Fibroblast of lung (primary cell): ENCODE data around the gene FAM131B. TPM values are rescaled to one million over a fixed set of nuclear protein-coding genes. Genes with fewer than 3 reads are reported as not detected.
A peak's percentile ranks its signal among the peaks of the same experiment; 100 is the strongest.

Source experiments
- DNase-seq, 2 donors: peaks; one replicate each; pipeline versions ENCODE4 v3.0.0 to v3.0.0-alpha.2; 2010; ENCODE audit warnings: low read depth in 2 of 2
- H2AFZ ChIP-seq: 2 replicates; pipeline ENCODE4 v1.5.1; 2012; ENCODE audit warnings: low read length, control low read depth, inconsistent platforms
- H3K27ac ChIP-seq: 2 replicates; pipeline ENCODE4 v1.5.1; 2011; ENCODE audit warnings: low read length, control low read depth; ENCODE audit not compliant: insufficient read depth
- H3K27me3 ChIP-seq: 2 replicates; pipeline ENCODE4 v1.5.1; 2011; ENCODE audit warnings: mild to moderate bottlenecking, low read length; ENCODE audit not compliant: control insufficient read depth, insufficient read depth
- H3K36me3 ChIP-seq: 2 replicates; pipeline ENCODE4 v1.5.1; 2011; ENCODE audit warnings: low read length; ENCODE audit not compliant: control insufficient read depth, insufficient read depth
- H3K4me1 ChIP-seq: 2 replicates; pipeline ENCODE4 v1.5.1; 2011; ENCODE audit warnings: low read length; ENCODE audit not compliant: control insufficient read depth, insufficient read depth; ENCODE audit errors: extremely low read depth
- H3K4me2 ChIP-seq: 2 replicates; pipeline ENCODE4 v1.5.1; 2011; ENCODE audit warnings: low read length, control low read depth; ENCODE audit not compliant: insufficient read depth; ENCODE audit errors: extremely low read depth
- H3K4me3 ChIP-seq, 4 experiments: fragments of 200-600 bp in 1 of 4; sonication (generic) in 1 of 4; replicated peaks in 1 of 4; 2 replicates each; pipeline ENCODE4 v1.5.1; 2011 to 2016; ENCODE audit warnings: low read length in 4 of 4, low read depth in 3 of 4, mild to moderate bottlenecking in 3 of 4, control low read depth in 2 of 4, inconsistent platforms in 1 of 4, mixed read lengths in 1 of 4; ENCODE audit not compliant: insufficient read depth in 1 of 4; ENCODE audit errors: control extremely low read depth in 1 of 4
- H3K79me2 ChIP-seq: 2 replicates; pipeline ENCODE4 v1.5.1; 2012; ENCODE audit warnings: mild to moderate bottlenecking, low read length, inconsistent platforms; ENCODE audit not compliant: control insufficient read depth, insufficient read depth
- H3K9ac ChIP-seq: 2 replicates; pipeline ENCODE4 v1.5.1; 2011; ENCODE audit warnings: mild to moderate bottlenecking, low read length, control low read depth; ENCODE audit not compliant: insufficient read depth
- H3K9me3 ChIP-seq: 2 replicates; pipeline ENCODE4 v1.5.1; 2012; ENCODE audit warnings: low read depth, low read length; ENCODE audit not compliant: control insufficient read depth, insufficient read depth
- H4K20me1 ChIP-seq: 2 replicates; pipeline ENCODE4 v1.5.1; 2011; ENCODE audit warnings: low read length; ENCODE audit not compliant: control insufficient read depth, insufficient read depth; ENCODE audit errors: extremely low read depth
- EZH2 ChIP-seq: IDR thresholded peaks from 2 replicates; pipeline ENCODE4 v1.5.1; 2012; ENCODE audit warnings: low read length, control low read depth, mild to moderate bottlenecking; ENCODE audit errors: missing control alignments
- polyA plus RNA-seq, 2 donors: library from polyadenylated mRNA; depleted of rRNA in 1 of 2; stranded (reverse) in 1 of 2; unstranded in 1 of 2; fragments of >200 nt; gene quantifications; 2 replicates each; pipeline ENCODE4 v1.2.1, GENCODE V29; 2011 to 2012; ENCODE audit warnings: missing spikeins in 1 of 2
- total RNA-seq: library from RNA; depleted of rRNA; stranded (reverse); fragments of >200 nt; gene quantifications from 2 replicates; pipeline ENCODE4 v1.2.1, GENCODE V29; 2014
- TF ChIP-seq, protein P1 (sequence below), 2 donors: IDR thresholded peaks in 1 of 2; conservative IDR thresholded peaks in 1 of 2; 1 replicate in 1 of 2; 2 replicates in 1 of 2; pipeline ENCODE4 v1.5.1; 2011 to 2012; ENCODE audit warnings: low read length in 2 of 2, control low read depth in 1 of 2, inconsistent platforms in 1 of 2, low read depth in 1 of 2, mild to moderate bottlenecking in 1 of 2

FAM131B gene
- total and polyA plus RNA-seq, 2 donors (not counting 1 experiment from before 2014, with no cell fraction given) = 2.0 to 3.8 TPM

DNA sequence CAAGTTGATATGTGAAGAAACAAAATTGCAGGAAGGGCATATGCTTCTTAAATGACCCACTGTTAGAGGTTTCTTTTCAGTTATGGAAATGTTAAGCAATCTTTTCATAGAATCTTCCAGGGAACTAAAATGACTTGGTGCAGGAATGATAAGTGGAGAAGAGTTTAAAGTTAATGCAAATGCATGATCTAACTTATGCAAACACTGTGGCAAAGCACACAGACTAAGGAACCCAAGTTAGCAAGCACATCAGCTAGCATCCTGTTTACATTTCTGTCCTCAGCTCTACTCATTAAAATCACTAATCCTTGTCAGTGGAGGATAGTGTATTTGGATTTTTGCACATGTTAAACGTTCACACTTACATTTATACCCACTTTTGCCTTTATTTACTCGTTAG, 37.3 kb downstream of the FAM131B start:
- TF ChIP-seq, protein P1, sequence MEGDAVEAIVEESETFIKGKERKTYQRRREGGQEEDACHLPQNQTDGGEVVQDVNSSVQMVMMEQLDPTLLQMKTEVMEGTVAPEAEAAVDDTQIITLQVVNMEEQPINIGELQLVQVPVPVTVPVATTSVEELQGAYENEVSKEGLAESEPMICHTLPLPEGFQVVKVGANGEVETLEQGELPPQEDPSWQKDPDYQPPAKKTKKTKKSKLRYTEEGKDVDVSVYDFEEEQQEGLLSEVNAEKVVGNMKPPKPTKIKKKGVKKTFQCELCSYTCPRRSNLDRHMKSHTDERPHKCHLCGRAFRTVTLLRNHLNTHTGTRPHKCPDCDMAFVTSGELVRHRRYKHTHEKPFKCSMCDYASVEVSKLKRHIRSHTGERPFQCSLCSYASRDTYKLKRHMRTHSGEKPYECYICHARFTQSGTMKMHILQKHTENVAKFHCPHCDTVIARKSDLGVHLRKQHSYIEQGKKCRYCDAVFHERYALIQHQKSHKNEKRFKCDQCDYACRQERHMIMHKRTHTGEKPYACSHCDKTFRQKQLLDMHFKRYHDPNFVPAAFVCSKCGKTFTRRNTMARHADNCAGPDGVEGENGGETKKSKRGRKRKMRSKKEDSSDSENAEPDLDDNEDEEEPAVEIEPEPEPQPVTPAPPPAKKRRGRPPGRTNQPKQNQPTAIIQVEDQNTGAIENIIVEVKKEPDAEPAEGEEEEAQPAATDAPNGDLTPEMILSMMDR (conservative IDR thresholded peaks at IDR 0.05 in 1 of 2, IDR thresholded peaks at IDR 0.05 in 1 of 2; ENCODE audit: low read depth in 1 of 2, low read length in 2 of 2) = no peak
- no peak for TF ChIP-seq EZH2
- peak in 1 of 2 donors; percentile 74 for DNase-seq
- Histone ChIP-seq H4K20me1 (no peaks in the 10 kb centered on the region), H3K4me3 (no peak overlapping the region), H3K79me2 (no peaks in the 10 kb centered on the region), H3K4me1 (peaks cover 2% of the 10 kb centered on the region), H3K27ac (no peak overlapping the region), H3K9ac (no peak overlapping the region), H3K4me2 (no peak overlapping the region), H3K9me3 (no peaks in the 10 kb centered on the region), H2AFZ (no peak overlapping the region), H3K36me3 (no peaks in the 10 kb centered on the region), H3K27me3 (no peaks in the 10 kb centered on the region)

DNA sequence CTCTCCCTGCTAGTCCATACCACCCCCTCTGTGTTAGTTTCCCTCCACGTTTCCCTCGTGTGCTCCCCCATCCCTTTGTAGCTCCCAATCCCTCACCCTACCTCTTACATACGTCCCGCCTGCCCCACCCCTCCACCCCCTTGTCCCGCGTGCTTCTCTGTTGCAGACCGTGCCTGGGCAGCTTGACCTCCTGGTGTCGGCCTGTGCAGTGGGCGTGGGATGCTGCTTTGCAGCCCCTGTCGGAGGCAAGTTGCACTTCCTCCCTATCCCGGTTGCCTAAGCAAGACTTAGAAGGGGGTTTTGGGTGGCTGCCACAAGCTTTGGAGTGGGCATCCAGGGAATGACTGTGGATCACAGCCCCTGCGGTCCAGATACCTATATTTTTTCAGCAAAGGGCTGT, 38.9 kb downstream of the FAM131B start:
- TF ChIP-seq, protein P1 (conservative IDR thresholded peaks at IDR 0.05 in 1 of 2, IDR thresholded peaks at IDR 0.05 in 1 of 2; ENCODE audit: low read depth in 1 of 2, low read length in 2 of 2) = no peak
- TF ChIP-seq EZH2 = no peak
- Histone ChIP-seq H3K9ac (no peak overlapping the region), H3K27ac (no peak overlapping the region), H3K27me3 (peaks cover 5% of the 10 kb centered on the region), H3K36me3 (no peaks in the 10 kb centered on the region), H4K20me1 (no peaks in the 10 kb centered on the region), H2AFZ (no peak overlapping the region), H3K4me3 (no peak overlapping the region), H3K4me1 (peaks cover 2% of the 10 kb centered on the region), H3K4me2 (no peak overlapping the region), H3K79me2 (no peaks in the 10 kb centered on the region), H3K9me3 (no peaks in the 10 kb centered on the region)
- no peak for DNase-seq

DNA sequence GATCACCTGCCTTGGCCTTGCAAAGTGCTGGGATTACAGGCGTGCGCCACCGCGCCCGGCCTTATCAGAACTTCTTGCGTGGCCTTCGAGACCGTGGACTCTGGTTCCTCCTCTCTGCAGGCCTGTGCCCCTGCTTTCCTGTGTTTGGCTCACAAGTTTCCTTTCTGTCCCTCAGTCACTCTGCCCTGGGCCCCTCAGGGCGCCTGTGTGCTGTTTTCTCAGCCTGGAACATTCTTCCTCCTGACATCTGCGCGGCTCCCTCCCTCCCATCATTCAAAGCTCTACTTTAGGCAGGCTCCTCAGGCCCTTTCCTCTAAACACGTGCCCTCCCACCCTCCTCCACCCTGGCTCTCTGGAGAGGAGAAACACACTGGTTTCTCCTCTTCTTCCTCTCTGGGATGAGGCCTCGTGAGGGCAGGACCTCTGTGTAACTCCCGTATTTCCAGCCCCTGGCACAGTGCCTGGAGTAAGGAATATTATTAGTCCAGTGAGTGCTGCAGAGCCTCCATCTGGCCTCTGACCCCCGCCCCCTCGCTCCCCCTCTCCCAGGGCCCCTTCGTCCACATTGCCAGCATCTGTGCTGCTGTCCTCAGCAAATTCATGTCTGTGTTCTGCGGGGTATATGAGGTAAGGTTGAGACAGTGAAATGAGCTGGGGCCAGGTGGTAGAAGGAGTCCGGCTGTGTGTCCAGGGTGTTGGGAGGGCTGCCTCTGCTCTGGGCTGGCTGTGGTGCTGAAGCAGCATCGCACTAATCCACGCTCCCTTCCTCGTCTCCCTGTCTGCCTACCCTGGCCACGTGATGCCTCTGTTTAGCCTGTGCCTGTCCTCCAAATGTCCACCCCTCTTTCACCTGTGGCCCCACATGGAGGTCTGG, 39.5 kb downstream of the FAM131B start:
- H3K9ac ChIP-seq = no peak overlapping the region
- DNase-seq = peak in 1 of 2 donors; percentile 44
- peaks cover 5% of the 10 kb centered on the region for H3K27me3 ChIP-seq
- no peak overlapping the region for H3K4me3 ChIP-seq
- H3K4me1 ChIP-seq = peaks cover 2% of the 10 kb centered on the region
- H4K20me1 ChIP-seq = no peaks in the 10 kb centered on the region
- TF ChIP-seq, protein P1 (conservative IDR thresholded peaks at IDR 0.05 in 1 of 2, IDR thresholded peaks at IDR 0.05 in 1 of 2; ENCODE audit: low read depth in 1 of 2, low read length in 2 of 2) = no peak
- no peak for TF ChIP-seq EZH2
- no peaks in the 10 kb centered on the region for H3K9me3 ChIP-seq
- no peak overlapping the region for H3K4me2 ChIP-seq
- H3K79me2 ChIP-seq = no peaks in the 10 kb centered on the region
- H2AFZ ChIP-seq = no peak overlapping the region
- no peaks in the 10 kb centered on the region for H3K36me3 ChIP-seq
- H3K27ac ChIP-seq = no peak overlapping the region
